ENCODE results near the gene PALLD.
"Not testable (repeated sequence)": the region's sequence is repeated elsewhere in the genome, so short reads cannot be mapped to it uniquely, and the experiment has no call there.

Gene PALLD

DNA sequence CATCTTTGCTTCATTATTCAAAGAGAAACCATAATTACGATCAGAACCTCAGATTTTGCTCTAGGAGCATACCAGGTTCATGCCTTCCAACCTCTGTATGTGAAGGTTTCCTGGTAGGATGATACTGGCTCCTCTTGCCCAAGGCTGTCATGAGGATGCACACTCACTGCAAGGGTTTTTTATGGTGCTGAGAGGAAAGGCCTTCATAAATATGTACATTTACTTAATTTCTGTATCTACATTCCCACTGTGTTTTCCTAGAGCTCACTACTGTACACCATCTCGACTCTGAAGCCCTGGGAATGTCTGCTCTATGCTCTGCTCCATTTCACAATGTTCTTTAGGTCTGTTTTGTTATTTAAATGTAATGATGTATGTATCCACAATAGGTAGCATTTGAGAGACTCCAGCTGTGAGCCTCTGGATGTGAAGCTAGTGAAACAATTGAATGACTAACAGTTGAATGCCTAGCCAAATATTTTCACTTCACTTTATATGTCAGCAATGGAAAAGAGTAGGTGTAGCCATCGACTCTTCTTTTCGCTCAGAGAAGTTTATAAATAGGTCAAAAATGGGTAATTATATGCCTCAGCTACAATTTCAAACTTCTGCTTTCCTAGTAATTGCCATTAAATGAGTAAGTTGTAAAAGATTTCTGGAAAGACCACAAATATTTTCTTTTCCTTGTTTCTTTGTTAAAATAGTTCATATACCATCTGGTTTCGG lies 228.0 kb downstream of the PALLD start:
- TF ChIP-seq, protein P1, sequence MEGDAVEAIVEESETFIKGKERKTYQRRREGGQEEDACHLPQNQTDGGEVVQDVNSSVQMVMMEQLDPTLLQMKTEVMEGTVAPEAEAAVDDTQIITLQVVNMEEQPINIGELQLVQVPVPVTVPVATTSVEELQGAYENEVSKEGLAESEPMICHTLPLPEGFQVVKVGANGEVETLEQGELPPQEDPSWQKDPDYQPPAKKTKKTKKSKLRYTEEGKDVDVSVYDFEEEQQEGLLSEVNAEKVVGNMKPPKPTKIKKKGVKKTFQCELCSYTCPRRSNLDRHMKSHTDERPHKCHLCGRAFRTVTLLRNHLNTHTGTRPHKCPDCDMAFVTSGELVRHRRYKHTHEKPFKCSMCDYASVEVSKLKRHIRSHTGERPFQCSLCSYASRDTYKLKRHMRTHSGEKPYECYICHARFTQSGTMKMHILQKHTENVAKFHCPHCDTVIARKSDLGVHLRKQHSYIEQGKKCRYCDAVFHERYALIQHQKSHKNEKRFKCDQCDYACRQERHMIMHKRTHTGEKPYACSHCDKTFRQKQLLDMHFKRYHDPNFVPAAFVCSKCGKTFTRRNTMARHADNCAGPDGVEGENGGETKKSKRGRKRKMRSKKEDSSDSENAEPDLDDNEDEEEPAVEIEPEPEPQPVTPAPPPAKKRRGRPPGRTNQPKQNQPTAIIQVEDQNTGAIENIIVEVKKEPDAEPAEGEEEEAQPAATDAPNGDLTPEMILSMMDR (IDR thresholded peaks at IDR 0.05; ENCODE audit: low read depth, low read length), result no peak

DNA sequence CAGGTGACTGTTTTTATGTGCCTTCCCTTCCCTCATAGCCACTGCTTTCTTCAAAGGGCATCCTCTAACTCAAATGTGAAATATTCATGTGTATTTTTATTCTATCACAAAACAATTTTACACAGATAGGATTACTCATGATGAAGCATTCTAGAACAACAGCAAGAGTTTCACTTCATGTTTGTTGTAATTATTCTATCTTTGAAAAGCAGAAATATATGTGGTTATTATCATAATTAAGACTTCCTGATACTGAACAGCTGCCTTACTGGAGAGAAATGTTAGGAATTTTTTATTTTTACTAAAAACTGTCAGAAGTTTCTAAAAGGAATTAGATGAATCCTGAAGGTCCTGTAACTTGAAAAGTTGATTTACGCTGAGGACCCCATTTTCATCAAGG lies 229.1 kb downstream of the PALLD start:
- TF ChIP-seq, protein P1 (IDR thresholded peaks at IDR 0.05; ENCODE audit: low read depth, low read length), result no peak
- no peak overlapping the region for H3K4me3 ChIP-seq (ENCODE audit: low read depth, low read length)

More for the DNA sequence above, 228.0 kb downstream of the PALLD start:
- no peak overlapping the region for H3K4me3 ChIP-seq (ENCODE audit: low read depth, low read length)

DNA sequence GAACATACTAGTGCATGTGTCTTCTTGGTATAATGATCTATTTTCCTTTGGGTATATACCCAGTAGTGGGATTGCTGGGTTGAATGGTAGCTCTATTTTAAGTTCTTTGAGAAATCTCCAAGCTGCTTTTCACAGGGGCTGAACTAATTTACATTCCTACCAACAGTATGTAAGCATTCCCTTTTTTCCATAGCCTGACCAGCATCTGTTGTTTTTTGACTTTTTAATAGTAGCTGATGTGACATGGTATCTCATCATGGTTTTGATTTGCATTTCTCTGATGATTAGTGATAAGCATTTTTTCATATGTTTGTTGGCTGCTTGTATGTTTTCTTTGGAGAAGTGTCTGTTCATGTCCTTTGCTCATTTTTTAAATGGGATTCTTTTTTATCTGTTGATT lies 230.3 kb downstream of the PALLD start:
- not testable (repeated sequence) for H3K4me3 ChIP-seq (ENCODE audit: low read depth, low read length)

DNA sequence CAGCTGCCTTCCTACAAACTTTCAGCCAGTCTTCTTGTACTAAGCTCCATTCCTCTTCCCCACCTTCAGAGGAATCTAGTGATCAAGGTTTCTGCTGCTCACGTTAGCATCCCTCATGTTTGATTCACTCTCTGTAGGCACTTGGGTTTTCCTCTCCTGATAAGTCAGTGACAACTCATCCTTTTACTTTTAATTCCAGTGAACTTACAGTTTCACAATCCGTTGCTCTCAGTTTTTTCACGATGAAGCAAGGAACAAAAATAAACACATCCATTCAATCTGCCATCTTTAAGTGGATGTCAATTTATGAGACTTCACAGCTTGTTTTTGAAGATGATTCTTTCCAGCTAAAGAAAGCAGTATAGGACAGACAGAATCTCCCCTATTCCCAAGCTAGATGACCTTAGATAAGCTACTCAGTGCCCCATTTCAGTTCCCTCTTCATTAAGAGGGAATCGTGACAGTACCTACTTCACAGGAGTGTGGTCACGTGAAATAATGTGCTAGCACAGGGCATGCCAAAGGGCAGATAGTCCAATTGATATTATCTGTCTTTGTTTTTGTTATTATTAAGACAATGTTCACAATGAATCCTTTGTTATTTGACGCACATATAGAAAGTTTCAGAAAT lies 234.3 kb downstream of the PALLD start:
- H3K4me3 ChIP-seq (ENCODE audit: low read depth, low read length), result no peak overlapping the region
- TF ChIP-seq, protein P1 (IDR thresholded peaks at IDR 0.05; ENCODE audit: low read depth, low read length), result no peak

DNA sequence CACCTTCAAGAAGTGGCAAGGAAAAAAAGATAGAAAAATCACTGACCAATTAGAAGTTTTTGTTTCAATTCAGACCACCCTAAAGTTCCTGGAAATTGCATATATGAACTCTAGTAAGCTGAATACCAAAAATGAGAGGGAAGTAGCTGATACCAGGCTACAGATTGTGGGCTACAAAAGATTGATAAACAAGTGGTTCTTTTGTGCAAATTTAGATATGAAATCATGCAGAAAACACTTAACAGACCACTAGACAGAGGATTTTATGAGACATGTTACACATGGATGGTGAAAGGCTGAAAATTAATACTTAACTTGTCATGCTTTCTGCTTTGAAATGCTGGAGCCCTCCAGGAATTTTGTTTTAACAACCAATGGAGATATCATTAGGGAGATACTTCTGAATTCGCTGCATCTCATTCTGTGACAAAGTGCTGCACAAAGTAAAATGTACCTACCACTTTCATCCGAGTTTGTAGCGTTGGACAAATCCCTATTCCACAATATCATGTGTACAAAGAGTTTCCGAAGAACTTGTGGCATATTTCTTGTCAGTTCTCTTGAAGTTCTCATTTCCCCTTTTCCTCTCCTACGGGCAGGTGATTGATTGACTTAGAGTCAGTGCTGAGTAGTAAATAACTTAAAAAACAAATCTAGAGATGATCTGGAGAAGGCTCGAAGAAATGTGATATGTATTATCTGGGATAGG lies 235.0 kb downstream of the PALLD start:
- H3K4me3 ChIP-seq (ENCODE audit: low read depth, low read length), result no peak overlapping the region
- TF ChIP-seq, protein P1 (IDR thresholded peaks at IDR 0.05; ENCODE audit: low read depth, low read length), result no peak

DNA sequence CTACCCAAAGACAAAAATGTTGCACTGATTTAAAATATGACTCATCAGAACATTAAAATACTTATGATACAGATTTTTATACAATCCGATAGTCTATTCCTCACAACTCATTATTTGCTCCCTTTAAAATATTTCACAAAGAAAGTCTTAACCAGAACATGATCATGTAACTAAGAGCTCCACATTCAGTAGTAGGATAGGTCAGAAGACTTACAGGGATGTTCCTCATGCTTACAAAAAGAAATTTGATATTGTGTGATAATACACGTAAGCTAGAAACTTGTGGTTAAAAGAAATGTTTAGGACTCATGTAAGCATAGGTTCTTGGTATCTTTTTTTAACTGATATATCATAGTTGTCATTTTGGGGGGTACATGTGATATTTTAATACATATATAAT lies 235.9 kb downstream of the PALLD start:
- TF ChIP-seq, protein P1 (IDR thresholded peaks at IDR 0.05; ENCODE audit: low read depth, low read length), result no peak

DNA sequence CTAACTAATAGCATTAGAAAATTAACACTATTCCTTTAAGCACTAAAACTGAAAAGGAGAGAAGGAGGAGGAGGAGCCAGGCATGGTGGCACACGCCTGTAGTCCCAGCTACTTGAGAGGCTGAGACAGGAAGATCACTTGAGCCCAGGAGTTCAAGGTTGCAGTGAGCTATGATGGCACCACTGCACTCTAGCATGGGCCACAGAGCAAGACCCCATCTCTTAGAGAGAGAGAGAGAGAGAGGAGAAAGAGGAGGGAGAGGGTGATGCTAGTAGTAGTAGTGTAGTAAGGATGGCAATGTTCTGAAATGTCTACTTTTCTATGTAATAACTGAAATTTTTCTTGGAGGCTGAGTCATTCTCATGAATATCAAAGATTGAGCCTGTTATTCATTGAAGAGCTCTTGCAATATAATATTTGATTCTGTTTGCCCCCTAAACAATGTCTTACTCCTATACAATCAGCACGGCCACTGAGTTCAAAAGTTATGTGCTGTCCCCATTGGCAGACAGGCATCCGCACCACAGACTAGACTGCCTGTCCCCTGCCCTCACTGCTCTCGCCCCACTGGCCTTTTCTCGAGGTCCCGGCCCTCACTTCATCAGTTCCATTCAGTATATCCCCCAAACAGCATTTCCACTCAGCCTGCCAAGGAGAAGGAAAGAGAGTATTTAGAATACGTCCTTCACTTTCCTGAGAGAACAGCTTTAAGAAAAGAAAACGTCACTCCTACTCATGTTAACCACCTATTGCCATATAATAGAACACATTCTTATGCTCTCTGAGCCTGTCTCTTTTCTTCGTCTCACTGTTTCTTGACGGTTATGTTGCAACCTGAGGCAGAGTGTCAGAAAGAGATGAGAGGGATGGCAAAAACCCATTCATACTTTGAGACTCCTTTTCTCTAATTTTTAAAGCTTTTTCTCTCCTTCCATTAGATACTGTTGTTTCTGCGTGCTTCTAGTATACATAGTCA lies 238.1 kb downstream of the PALLD start:
- TF ChIP-seq, protein P1 (IDR thresholded peaks at IDR 0.05; ENCODE audit: low read depth, low read length), result no peak
- no peak overlapping the region for H3K4me3 ChIP-seq (ENCODE audit: low read depth, low read length)

More for the DNA sequence above, 235.9 kb downstream of the PALLD start:
- no peak overlapping the region for H3K4me3 ChIP-seq (ENCODE audit: low read depth, low read length)

Measured in WI38 (cell line).